Endodermal cell (in vitro differentiated cells): ENCODE results near the gene MOV10L1. TPM values are rescaled to one million over a fixed set of nuclear protein-coding genes. Genes with fewer than 3 reads are reported as not detected.
A peak's percentile ranks its signal among the peaks of the same experiment; 100 is the strongest.

ENCODE experiments used
- DNase-seq: peaks from one replicate; pipeline ENCODE4 v3.0.0-alpha.2; 2017
- H3K27ac ChIP-seq: 2 replicates; pipeline ENCODE4 v1.5.1; 2013; ENCODE audit warnings: mild to moderate bottlenecking, low read depth, low read length, moderate library complexity
- H3K27me3 ChIP-seq: 2 replicates; pipeline ENCODE4 v1.6.1; 2013; ENCODE audit warnings: mild to moderate bottlenecking, low read length, moderate library complexity; ENCODE audit not compliant: insufficient read depth, control insufficient read depth, poor library complexity, severe bottlenecking
- H3K36me3 ChIP-seq: 2 replicates; pipeline ENCODE4 v1.7.0; 2013; ENCODE audit warnings: mild to moderate bottlenecking, low read length, moderate library complexity; ENCODE audit not compliant: control insufficient read depth, insufficient read depth
- H3K4me1 ChIP-seq: one replicate; pipeline ENCODE4 v1.7.0; 2013; ENCODE audit warnings: low read length; ENCODE audit not compliant: control insufficient read depth, insufficient read depth
- H3K4me3 ChIP-seq: 2 replicates; pipeline ENCODE4 v1.5.1; 2013; ENCODE audit warnings: mild to moderate bottlenecking, low read length, moderate library complexity
- H3K9ac ChIP-seq: 2 replicates; pipeline ENCODE4 v1.6.1; 2013; ENCODE audit warnings: mild to moderate bottlenecking, low read length, moderate library complexity; ENCODE audit not compliant: poor library complexity, severe bottlenecking; ENCODE audit errors: extremely low read depth
- H3K9me3 ChIP-seq: 2 replicates; pipeline ENCODE4 v1.6.1; 2013; ENCODE audit warnings: mild to moderate bottlenecking, low read length, moderate library complexity; ENCODE audit not compliant: control insufficient read depth
- H3K27ac Mint-ChIP-seq: 2 replicates; pipeline ENCODE4 v1.8.0; 2020; ENCODE audit warnings: mixed read lengths
- H3K27me3 Mint-ChIP-seq: 2 replicates; pipeline ENCODE4 v1.8.0; 2021; ENCODE audit warnings: mild to moderate bottlenecking, mixed read lengths; ENCODE audit not compliant: insufficient read depth
- H3K36me3 Mint-ChIP-seq: 2 replicates; pipeline ENCODE4 v1.8.0; 2020; ENCODE audit warnings: low read depth, mixed read lengths
- H3K4me1 Mint-ChIP-seq: 2 replicates; pipeline ENCODE4 v1.8.0; 2020; ENCODE audit warnings: mixed read lengths
- H3K4me3 Mint-ChIP-seq: 2 replicates; pipeline ENCODE4 v1.8.0; 2020; ENCODE audit warnings: mild to moderate bottlenecking, moderate library complexity, mixed read lengths
- H3K9me3 Mint-ChIP-seq: 2 replicates; pipeline ENCODE4 v1.8.0; 2020; ENCODE audit warnings: mild to moderate bottlenecking, mixed read lengths
- CTCF ChIP-seq: fragments of 200-600 bp; sonication (generic); conservative IDR thresholded peaks from 2 replicates; pipeline ENCODE4 v1.5.0; 2021; ENCODE audit warnings: antibody characterized with exemption, mild to moderate bottlenecking
- WGBS, 2 experiments: methylation state at CpG; one replicate each; pipeline versions ENCODE4 v1.1.5 to v1.1.7; 2013; ENCODE audit warnings: missing lambda C conversion rate in 2 of 2, mixed read lengths in 1 of 2; ENCODE audit not compliant: insufficient coverage in 1 of 2, insufficient read length in 1 of 2; 5-methylcytosine and 5-hydroxymethylcytosine counted together
- total RNA-seq, 2 donors: library from RNA; stranded (reverse); fragmentation: NEBNext Ultra II Directional in 1 of 2; extraction: Animal tissue kit (Norgen Biotek cat#: 25700) in 1 of 2; gene quantifications; 2 replicates in 1 of 2; 3 replicates in 1 of 2; pipeline ENCODE4 v1.2.1, GENCODE V29; 2021

The MOV10L1 gene
- total RNA-seq, 2 donors from 2014 or later, result 0.31 TPM; not detected in 1

- Histone ChIP-seq H3K27ac (no peak overlapping the region), H3K4me1 (peaks cover 4% of the 10 kb centered on the region), H3K36me3 (no peaks in the 10 kb centered on the region), H3K27me3 (peaks cover 20% of the 10 kb centered on the region), H3K9ac (no peak overlapping the region), H3K9me3 (no peaks in the 10 kb centered on the region), H3K4me3 (no peak overlapping the region)
- no peaks in the 10 kb centered on the region for H3K36me3 Mint-ChIP-seq
- peak; percentile 25 for TF ChIP-seq CTCF
- peaks cover 12% of the 10 kb centered on the region for H3K4me1 Mint-ChIP-seq
- WGBS, 2 experiments, result 87 to 91% methylated on average over 15 to 28 of the region's 28 CpGs
- H3K27me3 Mint-ChIP-seq, result peaks cover 10% of the 10 kb centered on the region
- H3K9me3 Mint-ChIP-seq, result no peaks in the 10 kb centered on the region
- no peak overlapping the region for H3K4me3 Mint-ChIP-seq
- H3K27ac Mint-ChIP-seq, result no peak overlapping the region
- DNase-seq, result peak; percentile 69
These were observed 29.2 kb upstream of the MOV10L1 start for GRCh38 chr22:50060441-50061140.

GRCh38 chr22:50061141-50061823 lies 28.5 kb upstream of the MOV10L1 start:
- 92 to 95% methylated on average over 21 to 27 of the region's 27 CpGs for WGBS, 2 experiments
- no peak overlapping the region for H3K27ac ChIP-seq
- H3K9me3 ChIP-seq, result no peaks in the 10 kb centered on the region
- DNase-seq, result peak; percentile 28
- peaks cover 4% of the 10 kb centered on the region for H3K4me1 ChIP-seq
- Mint-ChIP-seq H3K27ac (no peak overlapping the region), H3K36me3 (no peaks in the 10 kb centered on the region), H3K27me3 (peaks cover 10% of the 10 kb centered on the region), H3K4me3 (no peak overlapping the region), H3K9me3 (no peaks in the 10 kb centered on the region), H3K4me1 (peaks cover 12% of the 10 kb centered on the region)
- TF ChIP-seq CTCF, result no peak
- no peak overlapping the region for H3K9ac ChIP-seq
- peaks cover 20% of the 10 kb centered on the region for H3K27me3 ChIP-seq
- H3K4me3 ChIP-seq, result no peak overlapping the region
- H3K36me3 ChIP-seq, result no peaks in the 10 kb centered on the region

GRCh38 chr22:50061824-50062355 lies 27.9 kb upstream of the MOV10L1 start:
- WGBS, 2 experiments, result 88 to 95% methylated on average over 6 to 17 of the region's 17 CpGs
- peaks cover 4% of the 10 kb centered on the region for H3K4me1 ChIP-seq
- Mint-ChIP-seq H3K27me3 (peaks cover 10% of the 10 kb centered on the region), H3K4me1 (peaks cover 12% of the 10 kb centered on the region), H3K4me3 (no peak overlapping the region), H3K27ac (no peak overlapping the region), H3K9me3 (no peaks in the 10 kb centered on the region), H3K36me3 (no peaks in the 10 kb centered on the region)
- H3K27ac ChIP-seq, result no peak overlapping the region
- no peaks in the 10 kb centered on the region for H3K36me3 ChIP-seq
- H3K9me3 ChIP-seq, result no peaks in the 10 kb centered on the region
- no peak overlapping the region for H3K9ac ChIP-seq
- DNase-seq, result no peak
- H3K4me3 ChIP-seq, result no peak overlapping the region
- TF ChIP-seq CTCF, result no peak
- peaks cover 19% of the 10 kb centered on the region for H3K27me3 ChIP-seq
